ENCODE data around the gene SYT1. TPM values are rescaled to one million over a fixed set of nuclear protein-coding genes. Genes with fewer than 3 reads are reported as not detected.

Gene SYT1
- total and polyA plus RNA-seq, 2 of the 4 experiments (the other 2 are of a cell fraction): 2.8 to 3.0 TPM

- ATAC-seq (ENCODE audit: low read depth): no peak
- no peak overlapping the region for H3K4me2 ChIP-seq (ENCODE audit: low read depth, low read length)
- no TSS peak for BruUV-seq (replicated peaks)
- no peak overlapping the region for H3K56ac ChIP-seq (ENCODE audit: extremely low read depth, insufficient read depth, low read length)
- ChIA-PET POLR2A (ENCODE audit: unreplicated experiment) (no interaction called here), CTCF (no interaction called here)
- no peaks in the 10 kb centered on the region for H3K9me3 ChIP-seq (ENCODE audit: control insufficient read depth, insufficient read depth, low read length)
- TF ChIP-seq USF2 (IDR thresholded peaks at IDR 0.05; ENCODE audit: low read depth, low read length) (no peak), NFE2L2 (IDR thresholded peaks at IDR 0.05; ENCODE audit: low read depth, low read length) (no peak), SMC3 (IDR thresholded peaks at IDR 0.05; ENCODE audit: low read depth, low read length) (no peak), CHD1 (IDR thresholded peaks at IDR 0.05; ENCODE audit: low read depth, low read length) (no peak), MXI1 (IDR thresholded peaks at IDR 0.05; ENCODE audit: borderline replicate concordance, low read depth, low read length) (no peak)
- no peaks in the 10 kb centered on the region for H3K79me1 ChIP-seq (ENCODE audit: low read depth in 1 of 2, low read length in 2 of 2)
- no peak overlapping the region for H2BK5ac ChIP-seq (ENCODE audit: low read depth, low read length, poor library complexity, severe bottlenecking)
- H3K27me3 ChIP-seq (ENCODE audit: control insufficient read depth, insufficient read depth, low read length): no peaks in the 10 kb centered on the region
- no peak overlapping the region for H2AK9ac ChIP-seq (replicated peaks; ENCODE audit: low read depth, low read length, poor library complexity)
- H3K23ac ChIP-seq (ENCODE audit: low read depth, low read length): no peak overlapping the region
- H3K9me1 ChIP-seq (ENCODE audit: insufficient read depth, low read length): no peaks in the 10 kb centered on the region
- H4K20me1 ChIP-seq (ENCODE audit: insufficient read depth, low read length): no peaks in the 10 kb centered on the region
- H2AFZ ChIP-seq (replicated peaks; ENCODE audit: low read length, poor library complexity): no peak overlapping the region
- H3K36me3 ChIP-seq (ENCODE audit: control insufficient read depth, insufficient read depth, low read length): no peaks in the 10 kb centered on the region
- intact Hi-C loops (cut with micrococcal nuclease): no loop called here
- no peak overlapping the region for H3K4me3 ChIP-seq (ENCODE audit: insufficient read depth, low read depth, low read length)
- DNase-seq: no peak
- dilution Hi-C loops (cut with HindIII; ENCODE audit: low sequenced_read_pairs, unreplicated experiment): no loop called here
- WGBS, 2 experiments (ENCODE audit: extremely low coverage in 2 of 2, insufficient read length in 1 of 2): no CpG with 5 or more reads among the region's 2 CpGs
- H2BK20ac ChIP-seq (ENCODE audit: low read depth, low read length): no peak overlapping the region
- H2BK120ac ChIP-seq (ENCODE audit: low read depth, low read length): no peak overlapping the region
- no peak overlapping the region for H4K5ac ChIP-seq (ENCODE audit: low read depth, low read length)
- H4K91ac ChIP-seq (ENCODE audit: insufficient read depth, low read depth, low read length): no peak overlapping the region
- H3K4ac ChIP-seq (ENCODE audit: low read depth, low read length): no peak overlapping the region
- H2BK15ac ChIP-seq (ENCODE audit: low read depth, low read length): no peak overlapping the region
- no peak overlapping the region for H3K18ac ChIP-seq (ENCODE audit: low read depth, low read length)
- no peak overlapping the region for H3K27ac ChIP-seq (ENCODE audit: insufficient read depth, low read length)
- in situ Hi-C loops (cut with MboI; ENCODE audit: low sequenced_read_pairs): no loop called here
- no peak overlapping the region for H3K14ac ChIP-seq (replicated peaks; ENCODE audit: low read depth, low read length)
- H3K4me1 ChIP-seq (ENCODE audit: control insufficient read depth, insufficient read depth, low read length): no peaks in the 10 kb centered on the region
- no peak overlapping the region for H4K8ac ChIP-seq (ENCODE audit: low read depth in 2 of 2, low read length in 2 of 2)
- H2AK5ac ChIP-seq (ENCODE audit: low read depth, low read length): no peak overlapping the region
- no peak overlapping the region for H3K9ac ChIP-seq (ENCODE audit: low read depth, low read length)
Observed at GRCh38 chr12:78829690-78830089, 34.9 kb upstream of the SYT1 start.
